ENCODE results near the gene SUFU. TPM values are rescaled to one million over a fixed set of nuclear protein-coding genes. Genes with fewer than 3 reads are reported as not detected.

SUFU gene
- total and polyA plus RNA-seq, 2 of the 13 experiments (the other 11 are each of a cell fraction or from before 2014, with no cell fraction given), result 2.9 to 5.5 TPM

DNA sequence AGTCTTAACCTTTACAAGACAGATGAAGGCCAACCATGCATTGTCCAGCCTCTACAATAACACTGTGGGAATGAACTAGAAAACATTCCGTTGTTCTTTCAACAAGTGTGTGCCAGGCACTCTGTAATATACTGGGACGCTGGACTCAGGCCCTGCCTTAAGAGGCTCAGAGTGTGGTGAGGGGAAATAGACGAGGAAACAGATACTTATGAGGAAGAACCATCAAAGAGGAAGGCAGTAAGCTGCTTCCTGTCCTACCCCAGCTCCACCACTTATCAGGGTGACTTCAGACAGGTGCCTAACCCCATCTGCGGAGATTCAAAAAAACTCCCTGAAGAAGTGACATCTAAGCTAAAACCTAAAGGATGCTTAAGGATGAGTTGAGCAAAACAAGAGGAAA, 131.6 kb downstream of the SUFU start:
- FAIRE-seq (no peak), ATAC-seq (no peak), DNase-seq (ENCODE audit: low spot score) (no peak)
- H2AFZ ChIP-seq (ENCODE audit: low read length), result no peak overlapping the region
- no peaks in the 10 kb centered on the region for H3K79me2 ChIP-seq (ENCODE audit: insufficient read depth, low read length)
- POLR2A ChIA-PET, result interaction anchor here (1.8 kb wide), 1 partner anchor 8 kb away, joined by 5 read pairs; no protein-coding TSS in a partner anchor
- no TSS peak for BruUV-seq (replicated peaks)
- no peaks in the 10 kb centered on the region for H3K27me3 ChIP-seq (ENCODE audit: control insufficient read depth in 1 of 2, insufficient read depth in 2 of 2, low read length in 2 of 2)
- H3K9ac ChIP-seq (ENCODE audit: insufficient read depth, low read depth, low read length), result no peak overlapping the region
- no peaks in the 10 kb centered on the region; a peak in 1 of 5 replicates for H3K36me3 ChIP-seq (replicated peaks in 1 of 2; ENCODE audit: control insufficient read depth in 1 of 2, insufficient read depth in 2 of 2, low read length in 2 of 2)
- CTCF ChIA-PET (ENCODE audit: low intra/inter-chr PET ratio, low total read pairs), result no interaction called here
- intact Hi-C loops (cut with micrococcal nuclease; ENCODE audit: unreplicated experiment), result no loop called here
- H3K4me1 ChIP-seq (ENCODE audit: insufficient read depth, low read length), result peaks cover 47% of the 10 kb centered on the region
- no peak overlapping the region for H3K4me2 ChIP-seq (ENCODE audit: low read depth, low read length)
- H3K27ac ChIP-seq (ENCODE audit: extremely low read length, insufficient read depth, low read length), result no peak overlapping the region
- no peaks in the 10 kb centered on the region for H3K9me3 ChIP-seq (ENCODE audit: low read length)
- in situ Hi-C loops (cut with HindIII; ENCODE audit: extremely low pct_ligation_motif_present, low pct_unique_long_range_greater_than_20kb), result no loop called here
- WGBS (ENCODE audit: low lambda C conversion rate), result 80% methylated on average over 4 of the region's 4 CpGs
- no peak overlapping the region for H3K4me3 ChIP-seq (replicated peaks in 1 of 3; ENCODE audit: insufficient read depth in 1 of 3, low read depth in 2 of 3, low read length in 3 of 3)
- TF ChIP-seq GATA4 (IDR thresholded peaks at IDR 0.05; ENCODE audit: borderline replicate concordance, low read depth), result no peak
- TF ChIP-seq, protein P1, sequence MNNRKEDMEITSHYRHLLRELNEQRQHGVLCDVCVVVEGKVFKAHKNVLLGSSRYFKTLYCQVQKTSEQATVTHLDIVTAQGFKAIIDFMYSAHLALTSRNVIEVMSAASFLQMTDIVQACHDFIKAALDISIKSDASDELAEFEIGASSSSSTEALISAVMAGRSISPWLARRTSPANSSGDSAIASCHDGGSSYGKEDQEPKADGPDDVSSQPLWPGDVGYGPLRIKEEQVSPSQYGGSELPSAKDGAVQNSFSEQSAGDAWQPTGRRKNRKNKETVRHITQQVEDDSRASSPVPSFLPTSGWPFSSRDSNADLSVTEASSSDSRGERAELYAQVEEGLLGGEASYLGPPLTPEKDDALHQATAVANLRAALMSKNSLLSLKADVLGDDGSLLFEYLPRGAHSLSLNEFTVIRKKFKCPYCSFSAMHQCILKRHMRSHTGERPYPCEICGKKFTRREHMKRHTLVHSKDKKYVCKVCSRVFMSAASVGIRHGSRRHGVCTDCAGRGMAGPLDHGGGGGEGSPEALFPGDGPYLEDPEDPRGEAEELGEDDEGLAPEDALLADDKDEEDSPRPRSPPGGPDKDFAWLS (CRISPR knock-in tag; IDR thresholded peaks at IDR 0.05; ENCODE audit: borderline replicate concordance), result no peak
- H4K20me1 ChIP-seq (ENCODE audit: insufficient read depth, low read length), result no peaks in the 10 kb centered on the region

DNA sequence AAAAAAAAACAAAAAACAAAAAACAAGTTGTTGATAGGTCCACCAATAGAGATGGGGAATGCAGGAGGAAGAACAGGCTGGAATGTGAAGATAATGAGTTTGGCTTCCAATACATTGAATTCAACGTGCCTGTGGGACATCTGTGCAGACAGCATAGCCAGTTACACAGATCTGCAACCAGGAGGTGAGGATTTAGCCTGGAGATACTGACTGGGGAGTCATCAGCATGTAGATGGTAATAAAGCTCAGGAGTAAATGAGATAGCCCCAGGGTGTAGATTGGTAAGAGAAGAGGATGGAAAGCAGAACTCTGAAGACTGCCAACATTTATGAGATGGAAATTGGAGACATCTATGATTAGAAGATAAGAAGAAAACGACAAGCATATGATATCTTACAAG, 135.8 kb downstream of the SUFU start:
- peaks cover 3% of the 10 kb centered on the region for H3K79me2 ChIP-seq (ENCODE audit: insufficient read depth, low read length)
- WGBS (ENCODE audit: low lambda C conversion rate), result 0% methylated on average over 2 of the region's 2 CpGs
- no peak for ATAC-seq
- H3K27me3 ChIP-seq (ENCODE audit: control insufficient read depth in 1 of 2, insufficient read depth in 2 of 2, low read length in 2 of 2), result no peaks in the 10 kb centered on the region; a peak in 1 of 5 replicates
- H2AFZ ChIP-seq (ENCODE audit: low read length), result no peak overlapping the region
- CTCF ChIA-PET (ENCODE audit: low intra/inter-chr PET ratio, low total read pairs), result no interaction called here
- H3K9ac ChIP-seq (ENCODE audit: insufficient read depth, low read depth, low read length), result no peak overlapping the region
- in situ Hi-C loops (cut with HindIII; ENCODE audit: extremely low pct_ligation_motif_present, low pct_unique_long_range_greater_than_20kb), result no loop called here
- H3K27ac ChIP-seq (ENCODE audit: extremely low read length, insufficient read depth, low read length), result no peak overlapping the region
- no peak overlapping the region for H3K4me3 ChIP-seq (replicated peaks in 1 of 3; ENCODE audit: insufficient read depth in 1 of 3, low read depth in 2 of 3, low read length in 3 of 3)
- H4K20me1 ChIP-seq (ENCODE audit: insufficient read depth, low read length), result no peaks in the 10 kb centered on the region
- H3K9me3 ChIP-seq (ENCODE audit: low read length), result no peaks in the 10 kb centered on the region
- intact Hi-C loops (cut with micrococcal nuclease; ENCODE audit: unreplicated experiment), result no loop called here
- H3K36me3 ChIP-seq (replicated peaks in 1 of 2; ENCODE audit: control insufficient read depth in 1 of 2, insufficient read depth in 2 of 2, low read length in 2 of 2), result no peaks in the 10 kb centered on the region
- no peak for FAIRE-seq
- H3K4me2 ChIP-seq (ENCODE audit: low read depth, low read length), result no peak overlapping the region
- no TSS peak for BruUV-seq (replicated peaks)
- peaks cover 20% of the 10 kb centered on the region; the same call in 1 of the 2 replicates for H3K4me1 ChIP-seq (ENCODE audit: insufficient read depth, low read length)
- POLR2A ChIA-PET, result interaction anchor here (0.9 to 4.7 kb wide), 2 partner anchors 10 to 21 kb away, joined by 3 to 121 read pairs; no protein-coding TSS in a partner anchor
- no peak for DNase-seq (ENCODE audit: low spot score)
- TF ChIP-seq NFATC3 (CRISPR knock-in tag; IDR thresholded peaks at IDR 0.05) (no peak), POLR2G (IDR thresholded peaks at IDR 0.05; ENCODE audit: low read depth, low read length) (no peak), ZNF3 (CRISPR knock-in tag; IDR thresholded peaks at IDR 0.05) (no peak), SOX5 (CRISPR knock-in tag; IDR thresholded peaks at IDR 0.05; ENCODE audit: borderline replicate concordance) (no peak), ATF5 (CRISPR knock-in tag; IDR thresholded peaks at IDR 0.05; ENCODE audit: low read depth) (no peak)
- TF ChIP-seq, protein P2, sequence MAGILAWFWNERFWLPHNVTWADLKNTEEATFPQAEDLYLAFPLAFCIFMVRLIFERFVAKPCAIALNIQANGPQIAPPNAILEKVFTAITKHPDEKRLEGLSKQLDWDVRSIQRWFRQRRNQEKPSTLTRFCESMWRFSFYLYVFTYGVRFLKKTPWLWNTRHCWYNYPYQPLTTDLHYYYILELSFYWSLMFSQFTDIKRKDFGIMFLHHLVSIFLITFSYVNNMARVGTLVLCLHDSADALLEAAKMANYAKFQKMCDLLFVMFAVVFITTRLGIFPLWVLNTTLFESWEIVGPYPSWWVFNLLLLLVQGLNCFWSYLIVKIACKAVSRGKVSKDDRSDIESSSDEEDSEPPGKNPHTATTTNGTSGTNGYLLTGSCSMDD (CRISPR knock-in tag; IDR thresholded peaks at IDR 0.05), result no peak

All from HepG2 (cell line).